ENCODE results near the gene ZBED6.

The ZBED6 gene

DNA sequence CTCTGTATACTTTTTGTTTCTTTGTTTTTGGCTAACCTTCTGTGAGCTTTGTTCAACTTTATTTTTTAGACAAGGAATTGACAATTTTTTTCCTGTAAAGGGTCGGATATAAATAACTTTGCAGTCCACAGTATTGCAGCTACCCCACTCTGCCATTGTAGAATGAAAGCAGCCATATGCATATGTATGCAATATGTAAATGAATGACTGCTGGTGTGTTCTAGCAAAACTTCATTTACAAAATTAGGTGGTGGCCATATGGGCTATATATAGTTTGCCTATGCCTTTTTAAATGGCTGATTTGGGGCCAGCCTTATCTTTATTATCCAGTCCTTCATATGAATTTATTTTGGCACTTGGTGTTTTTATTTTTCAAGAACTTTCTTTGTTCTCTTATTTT is 48.0 kb downstream of the ZBED6 start:
- Histone ChIP-seq H3K27me3 (ENCODE audit: insufficient read depth, poor library complexity, severe bottlenecking) (no peaks in the 10 kb centered on the region), H3K4me3 (replicated peaks; ENCODE audit: insufficient read depth, low read length) (no peak overlapping the region), H3K27ac (replicated peaks) (0 out of 2 replicates have a peak overlapping the region, but pooled peaks have one; percentile 16)
- DNase-seq (ENCODE audit: low read depth in 1 of 2, low spot score in 1 of 2): no peak
- TF ChIP-seq POLR2AphosphoS5 (IDR thresholded peaks at IDR 0.05; ENCODE audit: low read depth): no peak
- no peak for TF ChIP-seq GABPA (IDR thresholded peaks at IDR 0.05; ENCODE audit: low read depth)
- TF ChIP-seq, protein P1, sequence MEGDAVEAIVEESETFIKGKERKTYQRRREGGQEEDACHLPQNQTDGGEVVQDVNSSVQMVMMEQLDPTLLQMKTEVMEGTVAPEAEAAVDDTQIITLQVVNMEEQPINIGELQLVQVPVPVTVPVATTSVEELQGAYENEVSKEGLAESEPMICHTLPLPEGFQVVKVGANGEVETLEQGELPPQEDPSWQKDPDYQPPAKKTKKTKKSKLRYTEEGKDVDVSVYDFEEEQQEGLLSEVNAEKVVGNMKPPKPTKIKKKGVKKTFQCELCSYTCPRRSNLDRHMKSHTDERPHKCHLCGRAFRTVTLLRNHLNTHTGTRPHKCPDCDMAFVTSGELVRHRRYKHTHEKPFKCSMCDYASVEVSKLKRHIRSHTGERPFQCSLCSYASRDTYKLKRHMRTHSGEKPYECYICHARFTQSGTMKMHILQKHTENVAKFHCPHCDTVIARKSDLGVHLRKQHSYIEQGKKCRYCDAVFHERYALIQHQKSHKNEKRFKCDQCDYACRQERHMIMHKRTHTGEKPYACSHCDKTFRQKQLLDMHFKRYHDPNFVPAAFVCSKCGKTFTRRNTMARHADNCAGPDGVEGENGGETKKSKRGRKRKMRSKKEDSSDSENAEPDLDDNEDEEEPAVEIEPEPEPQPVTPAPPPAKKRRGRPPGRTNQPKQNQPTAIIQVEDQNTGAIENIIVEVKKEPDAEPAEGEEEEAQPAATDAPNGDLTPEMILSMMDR (IDR thresholded peaks at IDR 0.05; ENCODE audit: insufficient read depth, low read length): no peak

Measured in HL-60 (cell line).